Fibroblast of the conjunctiva (primary cell): ENCODE data around the gene DTNA.

Experiments
- DNase-seq: peaks from one replicate; pipeline ENCODE4 v3.0.0-alpha.2; 2010; ENCODE audit warnings: low read depth

The DTNA gene

DNA sequence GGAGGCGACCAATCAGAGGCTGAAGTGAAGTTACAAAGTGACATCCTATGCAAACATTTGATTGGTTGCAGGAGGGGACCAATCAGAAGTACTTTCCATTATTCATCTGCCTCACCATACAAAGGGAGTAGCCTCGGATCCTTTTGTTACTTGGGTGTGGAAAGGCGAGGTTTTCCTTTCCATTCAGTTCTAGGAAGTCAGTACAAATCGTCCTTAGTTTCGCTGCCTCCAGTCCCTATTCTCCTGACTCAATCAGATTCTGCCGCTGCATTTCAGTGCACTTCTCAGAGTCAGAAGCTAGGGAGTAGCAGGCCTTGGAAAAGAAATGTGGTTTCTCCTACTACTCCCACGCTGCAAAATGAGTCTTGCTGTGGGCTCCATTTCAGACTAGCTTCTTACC is 149.4 kb downstream of the DTNA start:
- no peak for DNase-seq

DNA sequence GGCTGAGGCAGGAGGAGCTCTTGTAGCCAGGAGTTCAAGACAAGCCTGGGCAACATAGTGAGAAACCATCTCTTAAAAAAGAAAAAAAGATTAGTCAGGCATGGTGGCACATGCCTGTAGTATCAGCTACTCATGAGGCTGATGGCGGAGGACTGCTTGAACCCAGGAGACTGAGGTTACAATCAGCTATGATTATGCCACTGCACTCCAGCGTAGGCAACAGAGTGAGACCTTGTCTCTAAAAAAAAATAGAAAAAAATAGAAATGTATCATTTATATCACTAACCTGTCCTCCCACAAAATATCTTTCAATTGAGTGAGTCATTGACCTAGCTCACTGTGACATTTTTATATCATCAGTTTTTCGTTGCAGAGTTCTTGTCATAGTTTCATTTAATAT is 152.5 kb downstream of the DTNA start:
- no peak for DNase-seq

DNA sequence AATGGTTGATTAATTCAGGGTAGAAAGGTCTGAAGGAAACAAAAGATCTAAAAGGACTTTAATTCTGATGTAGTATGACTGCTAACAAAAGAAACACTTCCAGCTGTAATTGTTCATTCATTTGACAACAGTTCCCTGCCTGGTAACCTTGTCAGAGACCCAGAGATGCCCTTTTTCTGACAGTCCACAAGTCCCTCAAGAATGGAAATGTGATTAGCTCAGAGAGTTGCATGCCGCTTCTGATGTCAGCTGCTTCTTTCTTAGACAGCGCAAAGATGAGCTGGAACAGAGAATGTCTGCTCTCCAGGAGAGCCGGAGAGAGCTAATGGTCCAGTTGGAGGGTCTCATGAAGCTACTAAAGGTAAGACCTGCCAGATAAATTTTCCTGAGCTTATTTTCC is 153.6 kb downstream of the DTNA start:
- DNase-seq = no peak

DNA sequence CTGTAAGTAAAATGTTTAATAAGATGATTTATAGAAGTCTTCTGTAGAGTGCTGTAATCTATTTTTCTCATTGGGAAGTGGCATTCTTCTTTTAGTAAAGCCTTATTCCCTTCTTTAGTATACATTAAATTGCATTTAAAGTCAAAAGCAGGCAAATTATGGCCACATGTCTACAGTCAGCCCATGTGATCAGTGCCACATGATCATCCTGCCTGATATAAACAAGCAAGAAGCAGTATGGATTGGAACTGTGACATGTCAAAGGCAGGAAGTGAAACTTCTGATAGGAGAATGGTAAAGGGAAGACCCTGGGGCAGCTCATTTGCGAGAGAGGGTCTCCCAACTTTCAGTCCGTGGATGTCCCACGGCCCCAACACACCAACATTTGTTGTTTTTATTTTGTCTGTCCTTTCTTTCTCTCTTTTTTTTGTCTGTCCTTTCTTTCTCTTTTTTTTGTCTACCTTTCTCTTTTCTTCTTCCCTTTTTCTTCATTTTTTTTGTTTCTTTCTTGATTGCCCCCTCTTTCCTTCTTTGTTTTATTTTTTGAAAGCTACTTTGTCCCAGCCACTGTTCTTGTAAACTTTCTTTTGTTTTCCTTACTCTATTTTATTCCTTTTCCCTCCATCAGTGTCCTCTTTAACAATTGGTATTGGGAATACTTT is 154.9 kb downstream of the DTNA start:
- no peak for DNase-seq

DNA sequence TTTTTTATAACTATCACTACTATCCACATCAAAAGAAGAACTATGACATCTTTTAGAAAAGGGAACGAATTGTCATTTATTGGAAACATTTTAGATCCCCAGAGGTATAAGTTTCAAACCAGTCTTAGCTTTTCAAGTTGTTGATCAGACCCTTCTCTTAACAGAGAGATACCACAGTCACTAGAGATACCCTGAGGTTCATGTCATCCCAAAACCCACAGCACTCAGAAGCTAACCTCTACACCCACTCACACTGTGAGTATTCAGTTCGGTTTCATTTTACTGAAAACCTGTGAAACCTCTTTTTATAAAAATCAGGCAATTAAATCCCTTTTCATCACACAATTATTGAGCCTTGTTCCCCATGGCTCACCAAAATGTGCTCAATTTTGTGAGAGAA is 156.2 kb downstream of the DTNA start:
- DNase-seq = no peak

DNA sequence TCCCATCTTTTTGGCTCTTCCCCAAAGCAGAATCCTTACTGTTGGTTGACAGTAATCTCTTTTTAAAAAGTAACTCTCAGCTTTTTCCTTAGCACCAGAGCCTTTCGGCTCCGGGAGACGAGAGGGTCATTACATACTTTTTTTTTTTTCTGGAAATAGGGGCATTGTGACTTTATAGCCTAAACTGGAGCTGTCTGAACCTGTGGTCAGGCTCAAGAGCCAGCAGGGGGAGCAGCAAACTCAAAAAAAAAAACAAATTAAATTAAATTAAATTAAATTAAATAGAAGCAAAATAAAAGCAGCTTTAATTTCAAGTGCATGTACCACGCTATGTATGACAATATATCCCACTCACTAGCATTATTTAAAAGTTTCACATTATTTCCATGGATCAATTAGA is 156.6 kb downstream of the DTNA start:
- no peak for DNase-seq

DNA sequence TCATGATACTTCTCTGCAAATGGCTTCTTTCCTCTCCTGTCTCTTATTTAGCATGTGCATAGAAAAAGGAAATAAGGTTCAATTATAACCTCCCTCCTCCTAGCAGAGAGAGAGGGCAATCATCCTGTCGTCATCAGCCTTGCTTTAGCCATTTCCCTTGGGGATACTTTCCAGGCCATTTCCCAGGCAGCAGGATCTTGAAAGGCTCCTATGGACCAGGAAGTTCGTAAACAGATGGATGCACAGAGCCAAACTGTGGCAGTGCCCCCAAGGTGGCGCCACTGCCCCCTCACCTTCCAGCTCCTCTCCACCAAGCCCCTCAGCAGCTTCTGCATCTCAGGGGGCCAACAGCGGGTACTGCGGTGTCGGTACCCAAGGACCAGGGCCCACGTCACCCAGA is 157.4 kb downstream of the DTNA start:
- DNase-seq = no peak

DNA sequence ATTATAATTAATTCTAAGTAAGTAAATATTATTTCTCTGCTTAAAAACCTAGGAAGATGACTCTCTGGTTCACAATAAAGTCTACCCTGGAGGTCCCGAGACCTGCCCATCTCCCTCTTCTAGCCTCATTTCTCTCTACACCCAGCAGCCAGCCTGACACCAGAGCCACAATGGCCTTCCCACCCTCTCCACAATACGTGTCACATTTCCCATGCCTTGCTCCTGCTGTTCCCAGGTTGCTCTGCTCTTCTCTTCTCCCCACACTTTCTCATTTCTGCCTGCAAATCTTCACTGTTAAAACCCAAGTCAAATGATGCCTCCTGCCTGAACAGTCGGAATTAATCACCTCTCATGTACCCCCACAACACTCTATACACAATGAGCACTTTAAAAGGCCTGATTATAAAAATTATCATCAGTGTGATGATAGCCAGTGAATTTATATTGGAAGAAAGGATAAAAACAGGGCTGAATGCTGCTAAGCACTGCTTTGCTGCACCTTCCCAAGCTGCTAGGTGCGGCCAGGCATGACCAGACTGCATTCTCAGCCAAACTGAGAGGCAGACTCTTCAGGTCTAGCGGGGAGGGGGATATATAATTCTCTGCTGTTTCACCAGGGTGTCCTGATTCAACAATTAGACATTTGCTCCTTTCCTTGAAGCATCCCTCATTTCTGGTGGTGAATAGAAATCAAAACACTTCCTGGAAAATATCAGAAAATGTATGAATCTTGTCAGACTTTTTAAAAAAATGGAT is 160.6 kb downstream of the DTNA start:
- DNase-seq = no peak

DNA sequence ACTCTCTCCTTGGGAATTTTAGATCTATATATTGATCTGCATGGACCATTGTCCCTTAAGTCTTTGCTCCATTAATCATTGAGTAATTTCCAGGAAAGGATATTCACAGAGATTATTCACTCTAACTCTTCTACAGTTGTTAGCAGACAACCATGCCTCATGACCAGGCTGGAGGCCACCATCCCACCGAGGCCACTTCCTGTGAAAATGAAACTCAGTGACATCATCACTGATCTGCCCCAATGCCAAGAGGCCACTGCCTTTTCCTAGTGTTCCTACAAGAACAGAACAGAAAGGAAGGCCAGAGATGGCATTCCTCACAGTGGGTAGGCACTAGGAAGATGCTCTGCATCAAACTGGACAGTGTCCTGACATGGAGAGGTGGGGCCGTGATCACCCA is 161.3 kb downstream of the DTNA start:
- DNase-seq = no peak

DNA sequence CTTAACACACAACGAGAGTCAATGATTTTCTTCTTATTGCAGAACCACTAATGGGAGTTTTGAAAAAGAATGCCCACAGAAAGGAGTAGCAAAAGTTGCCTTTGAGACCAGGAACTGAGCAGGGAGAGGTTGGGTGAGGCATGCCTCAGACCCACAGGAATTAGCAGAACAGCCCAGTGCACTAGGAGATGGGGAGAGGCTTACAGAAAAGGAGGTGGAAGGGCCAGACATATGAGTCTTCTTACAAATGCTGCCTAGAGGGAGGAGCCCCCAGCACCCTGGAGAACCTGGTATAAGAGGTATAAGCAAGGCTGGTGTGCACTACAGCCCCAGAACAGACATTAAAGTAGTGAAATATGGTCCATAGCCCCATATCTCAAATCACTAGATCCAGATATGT is 162.0 kb downstream of the DTNA start:
- DNase-seq = no peak

DNA sequence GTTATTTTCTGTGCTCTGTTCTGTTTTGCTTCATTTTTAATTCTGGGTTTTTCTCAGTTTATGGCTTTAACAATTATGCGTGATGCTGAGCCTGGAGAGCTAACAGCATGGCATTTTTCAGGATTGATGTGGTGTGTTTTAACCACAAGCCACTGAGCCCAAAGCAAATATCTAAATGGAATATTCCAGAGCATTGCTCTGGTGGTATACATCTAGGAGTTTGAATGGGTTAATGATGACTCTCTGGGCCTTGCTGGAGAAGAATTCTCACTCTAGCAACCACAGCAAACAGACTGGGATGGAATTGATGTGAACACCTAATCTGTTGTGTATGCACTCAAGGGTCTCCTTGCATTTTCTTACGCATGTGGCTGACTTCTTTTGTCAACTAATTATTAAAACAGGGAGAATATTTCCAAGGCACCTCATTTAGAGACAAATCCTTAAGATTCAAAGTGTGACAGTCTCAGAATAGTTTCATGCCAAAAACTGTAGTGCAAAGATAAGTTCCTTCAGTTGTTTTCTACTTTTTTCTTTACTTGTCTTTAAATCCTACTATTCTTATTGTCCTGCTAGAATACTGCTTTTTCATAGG is 164.0 kb downstream of the DTNA start:
- no peak for DNase-seq

DNA sequence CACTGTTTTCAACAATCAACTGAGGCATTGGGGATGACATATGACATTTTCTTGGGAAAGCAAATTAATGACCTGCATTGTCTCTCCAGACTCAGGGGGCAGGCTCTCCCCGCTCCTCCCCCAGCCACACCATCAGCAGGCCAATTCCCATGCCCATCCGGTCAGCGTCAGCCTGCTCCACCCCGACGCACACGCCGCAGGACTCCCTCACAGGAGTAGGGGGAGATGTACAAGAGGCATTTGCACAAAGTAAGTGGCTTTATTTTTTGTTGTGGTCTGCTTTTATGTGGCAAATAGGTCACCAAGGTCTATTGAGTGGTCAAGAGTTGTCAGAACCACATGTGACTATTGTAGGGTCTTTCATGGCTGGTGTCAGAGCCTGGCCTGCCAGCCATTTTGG is 165.1 kb downstream of the DTNA start:
- no peak for DNase-seq

DNA sequence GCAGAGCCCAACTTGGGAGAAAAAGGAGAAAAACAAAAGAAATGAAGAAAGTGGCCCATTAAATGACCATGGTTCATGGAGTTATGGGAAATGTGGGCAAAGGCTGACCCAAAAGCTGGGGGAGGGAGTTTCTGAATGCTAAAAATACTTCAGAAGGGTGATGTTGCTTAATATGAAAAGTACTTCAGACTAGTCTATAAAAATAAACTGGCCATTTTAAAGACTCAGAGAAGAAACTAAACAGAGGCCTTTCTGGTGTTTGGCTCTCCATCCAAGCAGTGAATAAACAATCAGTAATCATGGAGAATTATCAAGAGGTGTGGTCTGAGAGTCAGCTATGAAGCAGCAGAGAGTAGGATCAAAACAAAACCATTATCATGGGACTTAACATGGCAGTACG is 170.3 kb downstream of the DTNA start:
- DNase-seq = no peak

DNA sequence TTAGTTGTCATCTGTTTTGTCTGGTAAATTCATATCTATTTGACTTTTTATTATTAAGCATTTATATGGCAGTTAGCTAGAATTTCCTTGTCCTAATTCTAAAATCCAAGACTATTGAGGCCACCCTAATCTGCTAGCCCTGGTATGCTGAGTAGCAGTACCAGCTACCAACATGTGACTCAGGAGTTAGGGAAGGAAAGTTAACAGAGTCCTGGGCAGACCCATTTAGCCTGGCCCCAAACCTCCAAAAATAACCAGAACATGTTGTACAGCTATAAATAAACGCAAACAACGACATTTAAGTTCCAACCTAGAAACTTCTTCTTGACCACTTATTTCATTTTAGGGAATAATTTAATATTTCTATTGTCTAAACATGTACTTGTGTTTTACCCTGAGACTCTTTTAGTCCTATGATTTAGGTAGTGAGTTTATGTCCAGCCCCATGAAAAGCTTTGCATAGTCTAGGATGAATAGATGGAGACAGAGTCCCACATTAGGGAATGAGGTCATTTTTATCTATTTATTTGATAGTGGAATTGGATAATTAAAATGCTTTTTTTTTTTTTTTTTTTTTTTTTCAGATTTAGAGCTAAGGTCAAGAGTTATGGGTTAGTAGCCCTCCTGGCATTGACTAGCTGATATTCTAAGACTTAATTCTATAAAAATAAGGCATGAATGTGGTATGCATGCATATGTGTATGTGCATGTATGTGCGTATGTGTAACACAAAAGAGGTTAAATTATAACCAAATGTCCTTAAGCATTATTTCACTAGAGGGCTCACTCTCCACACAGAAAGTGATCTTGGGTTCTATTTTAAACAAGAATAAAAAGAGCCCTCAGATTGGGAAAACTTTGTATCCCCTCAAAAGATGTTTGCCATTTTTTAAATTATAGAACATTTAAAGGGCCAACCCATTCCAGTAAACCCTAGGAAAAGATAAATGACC is 171.1 kb downstream of the DTNA start:
- no peak for DNase-seq

DNA sequence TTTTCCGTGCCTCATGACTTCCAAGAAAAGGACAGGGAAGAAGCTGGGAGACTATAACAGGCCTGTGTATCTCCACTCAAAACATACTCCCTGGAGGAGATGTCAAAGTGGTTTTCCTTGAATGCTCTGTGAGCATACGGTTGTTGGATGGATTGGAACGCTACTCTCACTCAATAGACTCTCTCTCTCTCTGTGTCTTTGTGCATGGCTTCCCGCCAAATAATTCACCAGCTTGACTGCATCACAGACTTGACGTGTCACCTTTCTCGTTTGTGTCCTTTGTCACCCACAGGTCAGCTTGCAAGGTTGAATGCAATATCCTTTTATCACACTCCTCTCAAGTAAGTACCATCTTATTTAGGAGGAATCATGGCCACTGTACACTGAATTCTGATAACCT is 174.3 kb downstream of the DTNA start:
- no peak for DNase-seq

DNA sequence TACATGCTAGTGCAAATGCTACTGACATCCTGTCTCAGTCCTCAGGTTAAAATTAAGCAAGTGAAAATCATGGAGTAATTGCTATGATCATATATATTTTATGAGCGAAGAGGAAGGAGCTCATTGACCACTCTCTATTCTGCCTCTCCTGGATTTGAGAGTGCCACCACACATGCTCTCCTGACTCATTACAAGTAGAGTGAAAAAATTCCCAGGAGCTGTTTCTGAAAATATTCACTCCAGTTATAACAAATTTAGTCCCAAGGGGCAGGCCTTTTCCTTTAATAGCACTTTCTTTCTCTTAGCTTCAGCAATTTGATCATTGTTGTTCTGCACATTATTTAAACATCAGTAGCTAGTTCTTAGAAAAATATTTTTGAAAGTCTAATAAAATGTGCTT is 176.1 kb downstream of the DTNA start:
- no peak for DNase-seq

DNA sequence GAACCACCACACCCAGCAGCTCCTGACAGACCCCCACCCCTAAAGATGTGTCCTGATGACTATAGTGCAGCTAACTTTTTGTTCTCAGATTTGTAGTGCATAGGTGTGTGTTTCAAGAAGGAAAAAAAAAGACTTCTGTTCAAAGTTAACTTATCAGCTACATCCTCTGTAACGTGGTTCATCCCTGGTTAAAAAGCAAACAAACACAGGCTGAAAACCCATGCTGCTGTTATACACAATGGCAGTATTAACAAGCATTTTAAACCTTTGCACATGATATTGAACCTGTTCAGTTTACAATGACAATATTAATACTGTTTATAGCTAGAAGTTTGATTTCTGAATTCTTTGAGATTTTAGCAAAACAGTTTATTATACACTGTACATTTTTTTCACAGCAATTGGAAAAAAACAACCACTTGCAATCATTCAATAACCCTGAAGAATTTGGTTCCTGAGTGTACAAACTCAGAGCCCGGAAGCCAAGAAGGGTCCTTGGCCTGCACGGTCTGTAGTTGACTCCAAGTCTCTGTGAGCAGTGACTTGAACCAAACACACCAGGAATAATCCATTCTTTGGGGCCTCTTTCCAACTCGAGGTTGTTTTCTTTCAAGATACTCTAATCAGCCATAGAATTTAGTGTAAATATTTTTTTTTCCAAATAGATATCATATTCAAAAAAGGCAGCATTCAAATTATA is 177.9 kb downstream of the DTNA start:
- no peak for DNase-seq

DNA sequence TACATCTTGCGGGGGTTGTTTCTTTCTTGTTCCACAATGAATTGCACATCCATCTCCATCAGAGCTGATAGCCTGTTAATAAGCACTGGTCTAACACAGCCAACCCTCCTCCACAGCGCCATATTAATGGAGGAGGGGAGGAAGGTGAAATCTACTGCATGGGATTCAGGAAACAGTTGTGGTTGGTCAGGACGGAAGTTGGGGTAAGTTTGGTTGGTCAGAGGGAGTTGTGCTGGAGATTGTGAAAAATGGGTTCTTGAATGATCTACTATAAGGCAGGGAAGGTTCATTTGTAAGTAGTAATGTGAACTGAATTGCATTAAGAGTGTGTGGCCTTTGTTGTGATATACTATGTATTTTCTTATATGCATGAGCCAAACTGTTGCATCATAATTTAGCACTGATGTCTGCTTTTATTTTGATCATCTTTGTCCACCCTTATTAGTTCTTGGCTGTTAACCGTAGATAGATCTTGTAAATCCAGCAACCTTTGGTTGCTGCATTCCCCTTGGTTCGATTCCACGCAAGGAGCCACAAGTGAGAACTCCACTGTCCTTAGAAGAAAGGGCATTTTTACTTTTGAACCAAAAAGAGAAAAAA is 180.5 kb downstream of the DTNA start:
- DNase-seq = no peak

DNA sequence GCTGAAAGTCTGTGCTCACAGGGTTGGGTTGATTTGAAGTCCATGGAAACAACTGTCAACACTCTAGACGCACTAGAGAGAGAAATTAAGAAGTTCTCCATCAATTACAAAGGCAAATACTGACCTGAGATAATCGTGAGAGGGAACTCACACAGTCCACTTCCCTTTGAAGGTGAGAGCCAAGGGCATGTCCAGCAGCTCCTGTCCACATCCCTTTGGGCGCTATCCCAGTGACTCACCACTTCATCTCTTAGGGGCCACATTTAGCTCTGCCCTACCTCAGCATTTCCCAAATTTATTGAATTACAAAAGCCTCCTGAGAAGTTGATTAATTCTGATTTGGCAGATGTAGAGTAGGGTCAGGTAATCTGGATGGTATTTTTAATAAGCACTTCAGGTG is 182.3 kb downstream of the DTNA start:
- no peak for DNase-seq

DNA sequence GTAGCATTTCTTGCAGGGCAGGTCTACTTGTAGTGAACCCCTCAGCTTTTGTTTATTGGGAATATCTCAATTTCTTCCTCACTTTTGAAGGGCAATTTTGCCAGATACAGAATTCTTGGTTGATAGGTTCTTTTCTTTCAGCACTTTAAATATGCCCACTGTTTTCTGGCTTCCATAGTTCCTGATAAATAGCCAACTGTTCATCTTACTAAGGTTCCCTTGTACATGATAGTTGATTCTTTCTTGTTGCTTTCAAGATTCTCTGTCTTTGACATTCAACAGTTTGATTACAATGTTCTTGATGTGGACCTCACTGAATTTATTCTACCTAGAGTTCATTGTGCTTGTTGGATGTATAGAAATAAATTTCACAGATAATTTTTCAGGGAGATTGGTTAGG is 183.1 kb downstream of the DTNA start:
- no peak for DNase-seq

DNA sequence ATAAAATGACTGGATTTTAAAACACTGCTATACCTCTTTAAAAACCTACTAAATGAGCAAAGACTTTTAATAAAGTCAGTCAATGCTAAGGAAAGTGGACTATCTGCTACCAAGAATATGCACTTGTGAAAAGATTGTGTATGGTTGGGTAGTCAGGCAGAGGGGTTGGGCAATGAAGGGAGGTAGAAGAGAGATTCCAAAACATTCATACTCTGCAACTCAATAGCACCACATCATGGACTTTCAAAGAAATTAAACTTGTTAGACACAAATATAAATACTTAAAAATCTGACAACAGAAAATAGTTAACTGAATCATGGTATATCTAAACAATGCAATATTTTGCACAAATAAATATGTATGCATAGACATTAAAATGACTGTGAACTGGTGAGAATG is 191.2 kb downstream of the DTNA start:
- DNase-seq = no peak

DNA sequence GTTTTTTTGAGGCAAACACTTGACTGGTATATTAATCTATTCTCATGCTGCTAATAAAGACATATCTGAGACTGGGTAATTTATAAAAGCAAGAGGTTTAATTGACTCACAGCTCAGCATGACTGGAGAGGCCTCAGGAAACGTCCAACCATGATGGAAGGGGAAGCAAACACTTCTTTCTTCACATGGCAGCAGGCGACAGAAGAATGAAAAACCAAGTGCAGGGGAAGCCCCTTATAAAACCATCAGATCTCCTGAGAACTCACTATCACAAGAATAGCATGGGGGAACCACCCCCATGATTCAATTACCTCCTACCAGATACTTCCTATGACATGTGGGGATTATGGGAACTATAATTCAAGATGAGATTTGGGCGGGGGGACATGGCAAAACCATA is 194.9 kb downstream of the DTNA start:
- DNase-seq = no peak
